Measurements from ENCODE around the gene ADA.

GRCh38 chr20:44603327-44603726, 48.2 kb downstream of the ADA start:
- TF ChIP-seq CTCF (conservative IDR thresholded peaks at IDR 0.05; ENCODE audit: low read depth, low read length): no peak
- TF ChIP-seq MXI1 (IDR thresholded peaks at IDR 0.05; ENCODE audit: borderline replicate concordance, low read depth, low read length): no peak
- no peak for TF ChIP-seq RCOR1 (IDR thresholded peaks at IDR 0.05; ENCODE audit: insufficient replicate concordance, low read length)
- TF ChIP-seq ELK1 (IDR thresholded peaks at IDR 0.05; ENCODE audit: borderline replicate concordance, low read depth, low read length): no peak
- no peak for TF ChIP-seq POLR2A (IDR thresholded peaks at IDR 0.05; ENCODE audit: low read depth, low read length)
- TF ChIP-seq FOS (IDR thresholded peaks at IDR 0.05; ENCODE audit: low read depth, low read length): no peak
